HG03565 (cell line): ENCODE measurements around the gene ZNF574.
"Not testable (repeated sequence)": the region's sequence is repeated elsewhere in the genome, so short reads cannot be mapped to it uniquely, and the experiment has no call there.

Source experiments
- ATAC-seq: cut with Tn5 transposase; IDR thresholded peaks from one replicate; pipeline ENCODE4 v1.9.1; 2021; ENCODE audit warnings: mild to moderate bottlenecking, moderate library complexity; ENCODE audit not compliant: unreplicated experiment

Gene ZNF574

GRCh38 chr19:42096255-42096837, 20.4 kb downstream of the ZNF574 start:
- no peak for ATAC-seq

GRCh38 chr19:42097461-42097860, 21.5 kb downstream of the ZNF574 start:
- ATAC-seq: no peak

- ATAC-seq: no peak
Measured at GRCh38 chr19:42098781-42099180, 22.8 kb downstream of the ZNF574 start.

GRCh38 chr19:42099336-42099925, 23.5 kb downstream of the ZNF574 start:
- no peak for ATAC-seq

DNA sequence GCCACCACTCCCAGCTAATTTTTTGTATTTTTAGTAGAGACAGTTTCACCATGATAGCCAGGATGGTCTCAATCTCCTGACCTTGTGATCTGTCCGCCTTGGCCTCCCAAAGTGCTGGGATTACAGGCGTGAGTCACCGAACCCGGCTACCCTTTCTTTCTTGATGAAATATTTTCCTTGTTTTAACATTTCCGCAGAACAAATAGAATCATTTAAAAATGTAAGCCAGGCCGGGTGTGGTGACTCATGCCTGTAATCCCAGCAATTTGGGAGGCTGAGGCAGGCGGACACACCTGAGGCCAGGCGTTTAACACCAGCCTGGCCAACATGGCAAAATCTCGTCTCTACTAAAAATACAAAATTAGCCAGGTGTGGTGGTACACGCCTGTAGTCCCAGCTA, 24.3 kb downstream of the ZNF574 start:
- not testable (repeated sequence) for ATAC-seq

DNA sequence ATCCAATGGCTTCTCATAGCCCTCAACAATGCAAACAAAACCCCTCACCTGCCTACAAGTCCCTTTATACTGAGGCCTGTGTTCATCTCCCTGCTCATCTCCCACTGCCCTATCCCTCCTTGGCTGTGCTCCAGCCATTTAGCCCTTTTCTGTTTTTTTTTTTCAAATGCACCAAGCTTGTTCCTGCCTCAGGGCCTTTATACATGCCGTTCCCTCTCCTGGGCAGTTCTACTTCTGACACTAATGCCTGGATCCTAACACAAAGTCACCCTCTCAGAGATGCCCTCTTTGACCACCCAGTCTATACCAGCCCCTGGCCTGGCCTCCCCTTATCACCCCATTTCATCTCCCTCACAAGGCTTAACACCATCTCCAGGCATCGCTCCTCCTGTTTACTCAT, 26.9 kb downstream of the ZNF574 start:
- ATAC-seq: no peak

DNA sequence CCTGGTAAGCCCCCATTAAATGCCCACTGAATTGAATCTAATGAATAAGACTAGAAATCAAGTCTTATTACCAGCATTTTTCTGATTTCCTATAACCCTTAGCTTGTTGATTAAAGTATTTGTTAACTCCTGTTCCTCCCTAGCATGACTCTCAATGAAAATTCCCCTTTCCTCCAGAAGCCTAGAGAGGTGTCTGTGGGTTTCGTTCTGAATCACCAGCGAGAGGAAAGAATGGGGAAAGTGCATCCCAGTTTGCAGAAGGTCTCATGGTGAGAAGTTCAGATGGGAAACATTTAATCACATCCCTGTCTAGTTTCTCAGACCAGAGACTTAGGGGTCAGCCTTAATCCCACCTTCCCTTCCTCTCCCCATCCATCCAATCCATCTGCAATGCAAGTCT, 29.4 kb downstream of the ZNF574 start:
- no peak for ATAC-seq

DNA sequence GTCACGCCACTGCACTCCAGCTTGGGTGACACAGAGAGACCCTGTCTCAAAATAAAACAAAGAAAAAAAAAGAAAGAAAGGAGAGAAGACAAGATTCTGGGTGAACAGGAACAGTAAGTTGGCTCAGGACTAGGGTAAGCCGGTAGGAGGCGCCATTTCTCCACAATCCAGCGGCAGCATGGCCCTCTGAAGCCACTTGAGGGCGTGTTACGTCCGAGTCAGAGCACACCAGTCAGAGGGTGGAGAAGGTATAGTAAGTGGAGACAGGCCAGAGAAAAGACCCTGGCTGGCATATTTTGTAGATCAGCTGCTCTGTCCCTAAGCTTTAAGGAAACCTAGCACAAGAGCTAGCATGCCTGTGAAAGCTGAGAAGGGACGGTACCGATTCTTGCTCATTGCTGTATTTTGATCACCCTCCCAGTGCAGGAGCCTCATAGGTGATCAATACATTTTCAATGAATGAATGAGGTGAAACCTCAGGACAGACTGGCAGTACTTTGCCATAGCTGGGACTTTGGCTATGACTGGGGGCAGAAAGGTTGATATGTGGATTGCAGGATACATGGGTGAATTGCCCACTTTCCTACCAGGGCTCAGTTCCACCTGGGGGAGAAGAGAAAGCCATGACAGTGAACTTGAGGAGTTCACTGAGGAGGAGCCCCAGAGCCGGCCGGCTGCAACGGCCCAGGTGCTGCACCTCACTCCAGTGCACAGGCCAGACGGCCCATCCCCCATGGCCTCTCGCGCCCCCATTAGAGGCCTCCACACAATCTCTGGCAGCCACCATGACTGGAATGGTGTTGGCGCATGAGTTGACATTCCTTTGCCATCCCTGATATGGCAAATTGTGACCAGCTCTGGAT, 32.8 kb downstream of the ZNF574 start:
- ATAC-seq: peak; percentile 61

GRCh38 chr19:42109896-42110295, 33.9 kb downstream of the ZNF574 start:
- no peak for ATAC-seq

DNA sequence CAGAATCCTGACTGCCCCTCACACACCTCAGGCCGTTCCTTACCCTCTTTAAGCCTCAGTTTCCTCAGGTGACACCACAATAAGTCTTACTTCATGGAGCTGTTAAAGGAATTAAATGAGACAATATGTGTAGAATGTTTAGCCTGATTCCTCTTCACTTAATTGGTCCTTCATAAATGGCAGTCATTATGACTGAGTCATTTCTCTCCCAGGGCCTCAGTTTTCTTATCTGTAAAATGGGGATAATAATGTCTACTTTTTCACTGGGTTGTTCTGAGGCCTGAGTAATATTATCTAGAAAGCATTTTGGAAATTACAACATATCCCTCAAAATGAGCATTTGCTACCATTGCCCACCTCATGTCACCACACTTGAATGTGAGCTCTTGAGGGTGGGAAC, 34.7 kb downstream of the ZNF574 start:
- ATAC-seq: no peak

- no peak for ATAC-seq
Measured at GRCh38 chr19:42111384-42111783, 35.4 kb downstream of the ZNF574 start.

GRCh38 chr19:42111811-42112210, 35.8 kb downstream of the ZNF574 start:
- ATAC-seq: no peak

DNA sequence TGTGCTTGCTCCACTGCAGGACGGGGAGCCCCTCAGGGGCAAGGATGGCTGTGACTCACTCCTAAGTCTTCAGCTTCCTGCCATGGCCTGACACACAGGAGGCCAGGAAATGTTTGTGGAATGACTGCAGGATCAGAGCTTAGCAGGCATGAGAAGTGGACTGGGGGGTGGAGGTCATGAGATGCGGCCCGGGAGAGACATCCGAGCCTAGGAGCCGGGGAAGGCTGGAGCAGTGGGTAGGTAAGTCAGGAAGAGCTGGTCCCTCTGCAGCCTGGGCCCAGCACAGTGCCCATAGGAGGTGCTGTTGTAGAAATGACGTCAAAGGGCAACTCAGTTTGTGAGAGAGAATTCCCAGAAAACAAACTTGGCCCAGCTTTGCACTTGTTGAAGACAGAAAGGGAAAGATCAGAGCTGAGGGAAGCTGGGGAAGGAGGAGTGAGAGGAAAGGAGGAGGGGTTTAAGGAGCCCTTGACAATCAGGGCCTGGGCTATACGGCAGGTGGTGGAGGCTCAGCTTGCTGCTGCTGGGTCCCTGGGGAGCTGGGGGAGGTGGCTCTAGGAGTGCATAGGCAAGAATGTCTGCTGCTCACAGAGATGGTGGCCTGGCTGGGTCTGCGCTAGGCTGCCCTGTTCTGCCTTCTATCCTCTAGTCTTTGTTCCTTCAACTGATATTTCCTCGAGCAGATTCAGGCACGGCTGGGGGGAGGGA, 37.8 kb downstream of the ZNF574 start:
- ATAC-seq: no peak

GRCh38 chr19:42114412-42114811, 38.4 kb downstream of the ZNF574 start:
- ATAC-seq: no peak

DNA sequence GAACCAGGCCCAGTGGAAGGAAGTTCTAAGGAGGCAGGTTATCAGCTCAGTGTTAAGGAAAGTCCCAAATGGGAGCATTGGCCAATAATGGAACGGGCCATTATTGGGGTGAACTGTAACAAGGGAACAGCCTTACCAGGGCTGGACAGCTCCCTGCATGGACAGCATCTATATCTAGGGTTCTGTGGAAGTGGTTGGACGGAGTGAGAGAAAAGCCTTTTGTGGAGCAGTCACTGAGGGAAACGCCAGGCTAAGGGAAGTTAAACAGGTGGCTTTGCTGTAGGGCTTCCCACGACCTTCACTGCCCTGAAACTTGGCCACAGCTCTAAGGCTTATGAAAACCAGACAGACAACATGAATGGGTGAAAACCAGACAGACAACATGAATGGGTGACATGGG, 39.3 kb downstream of the ZNF574 start:
- ATAC-seq: no peak

DNA sequence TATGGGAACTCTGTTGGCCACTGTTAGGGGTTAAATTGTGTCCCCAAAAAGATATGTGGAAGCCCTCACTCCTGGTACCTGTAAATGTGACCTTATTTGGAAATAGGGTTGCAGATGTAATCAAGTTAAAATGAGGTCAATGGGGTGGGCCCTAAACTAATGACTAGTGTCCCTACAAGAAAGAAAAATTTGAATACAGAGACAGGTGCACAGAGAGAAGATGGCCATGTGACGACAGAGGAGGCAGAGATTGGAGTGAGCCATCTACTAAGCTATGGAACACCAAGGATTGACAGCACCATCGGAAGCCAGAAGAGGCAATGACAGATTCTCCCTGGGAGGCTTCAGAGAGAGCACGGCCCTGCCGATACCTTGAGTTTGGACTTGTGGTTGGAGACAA, 39.7 kb downstream of the ZNF574 start:
- no peak for ATAC-seq

DNA sequence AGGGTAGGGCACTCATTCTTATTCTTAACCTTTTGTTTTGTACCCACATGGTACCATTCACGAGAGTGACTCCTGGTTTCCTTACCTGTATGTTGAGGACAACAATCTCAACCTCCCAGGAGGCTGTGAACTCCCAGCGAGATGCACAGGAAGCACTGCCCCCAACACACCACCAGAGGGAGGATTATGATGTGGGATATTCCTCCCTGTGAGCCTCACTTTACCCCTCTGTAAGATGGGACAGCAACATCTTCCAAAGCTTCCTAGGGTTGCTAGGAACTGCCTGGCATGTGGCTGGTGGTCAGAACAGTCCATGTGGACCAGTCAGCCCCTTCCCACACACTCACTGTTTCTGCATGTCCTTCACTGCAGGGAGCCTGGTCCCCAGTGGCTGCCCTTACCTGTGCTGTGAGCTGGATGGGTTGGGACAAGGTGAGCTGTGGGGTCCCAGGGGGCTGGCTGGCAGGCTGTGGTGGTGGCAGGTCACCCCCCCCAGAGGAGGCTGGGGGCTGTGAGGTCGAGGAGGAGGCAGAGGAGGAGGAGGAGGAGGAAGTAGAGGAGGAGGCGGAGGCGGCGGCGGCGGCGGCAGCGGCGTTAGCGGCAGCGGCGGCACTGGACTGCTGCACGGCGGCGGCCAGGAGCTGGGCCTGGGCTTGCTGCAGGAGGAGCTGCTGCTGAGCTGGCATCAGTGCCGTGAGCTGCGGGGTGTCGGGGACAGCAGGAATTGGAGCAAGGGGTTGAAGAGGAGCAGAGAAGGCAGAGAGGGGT, 40.5 kb downstream of the ZNF574 start:
- no peak for ATAC-seq

- ATAC-seq: no peak
Measured at GRCh38 chr19:42117076-42117475, 41.1 kb downstream of the ZNF574 start.

- no peak for ATAC-seq
Measured at GRCh38 chr19:42120276-42120980, 44.5 kb downstream of the ZNF574 start.

GRCh38 chr19:42121036-42121621, 45.2 kb downstream of the ZNF574 start:
- ATAC-seq: no peak
